HG03354 (cell line): ENCODE results near the gene IRX4.

Experiments
- ATAC-seq: cut with Tn5 transposase; IDR thresholded peaks from one replicate; pipeline ENCODE4 v1.9.1; 2021; ENCODE audit warnings: mild to moderate bottlenecking; ENCODE audit not compliant: unreplicated experiment, poor library complexity, severe bottlenecking

IRX4 gene

DNA sequence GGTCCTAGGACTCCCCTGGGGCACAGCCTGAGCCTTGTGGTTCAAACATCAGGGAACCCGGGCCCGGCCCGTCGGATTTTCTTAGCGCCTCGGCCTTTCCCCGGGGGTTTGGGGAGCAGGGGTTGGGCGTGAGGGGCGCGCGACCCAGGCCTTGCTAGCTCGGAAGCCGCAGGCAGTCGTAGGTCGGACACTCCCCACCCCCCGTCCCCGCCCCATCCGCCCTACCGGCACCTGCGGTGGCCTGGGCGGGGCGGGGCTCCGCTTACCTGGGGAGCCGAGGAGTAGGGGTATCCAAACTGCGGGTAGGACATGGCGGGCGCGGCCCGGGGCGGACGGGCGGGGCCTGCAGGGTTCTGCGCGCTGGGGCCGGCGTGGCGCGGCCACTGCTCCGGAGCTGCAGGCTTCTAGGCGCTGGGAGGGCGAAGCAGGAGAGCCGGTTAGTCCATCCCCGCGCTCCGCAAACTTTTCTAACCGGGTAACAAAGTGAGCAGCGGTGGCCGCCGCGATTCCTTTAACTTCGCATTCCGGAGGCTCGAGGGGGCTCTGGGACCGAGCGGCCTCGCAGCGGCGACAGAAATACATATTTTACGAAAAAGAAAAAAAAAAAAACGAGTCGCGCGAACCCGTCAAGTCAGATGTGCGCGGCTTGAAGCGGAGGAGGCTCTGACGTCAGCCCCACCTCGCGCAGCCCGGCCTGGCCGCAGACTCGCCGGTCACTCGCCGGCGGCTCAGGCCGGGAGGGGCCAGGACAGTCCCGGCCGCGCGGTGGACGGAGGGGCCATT lies at the start of gene IRX4:
TSS of gene IRX4 (minus strand) at position 589 of the 783 bp plus-strand sequence. CDS start at position 311, 278 bp downstream.
- no peak for ATAC-seq

DNA sequence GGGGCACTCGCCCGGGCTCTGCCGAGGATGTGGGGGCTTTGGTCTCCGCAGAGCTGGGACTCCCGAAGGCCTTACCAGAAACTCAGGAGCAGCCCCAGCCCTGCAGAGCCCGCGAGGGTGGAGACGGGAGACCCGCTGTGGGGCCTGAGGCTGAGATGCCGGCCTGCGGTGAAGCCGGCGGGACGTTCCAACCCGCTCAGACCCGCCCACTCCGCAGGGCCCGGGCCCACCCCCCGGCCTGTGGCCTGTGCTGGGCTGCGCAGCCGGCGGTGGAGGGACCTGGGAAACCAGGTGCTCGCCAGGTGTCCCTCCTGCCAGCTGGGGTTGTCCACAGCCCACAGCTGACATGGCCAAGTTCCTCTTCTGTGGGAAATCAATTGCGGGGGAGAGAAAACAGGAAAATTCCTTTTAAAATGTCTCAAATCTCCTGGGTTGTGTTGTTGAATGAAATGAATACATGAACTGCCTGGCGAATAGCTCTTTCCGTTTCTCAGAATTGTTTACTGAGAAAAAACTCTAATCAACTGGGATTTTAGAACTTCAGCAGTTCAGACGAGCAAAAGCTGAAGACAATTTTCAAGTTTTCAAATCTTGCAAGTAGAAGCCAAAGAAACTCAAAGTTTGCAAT lies 49.0 kb upstream of the IRX4 start:
- no peak for ATAC-seq

DNA sequence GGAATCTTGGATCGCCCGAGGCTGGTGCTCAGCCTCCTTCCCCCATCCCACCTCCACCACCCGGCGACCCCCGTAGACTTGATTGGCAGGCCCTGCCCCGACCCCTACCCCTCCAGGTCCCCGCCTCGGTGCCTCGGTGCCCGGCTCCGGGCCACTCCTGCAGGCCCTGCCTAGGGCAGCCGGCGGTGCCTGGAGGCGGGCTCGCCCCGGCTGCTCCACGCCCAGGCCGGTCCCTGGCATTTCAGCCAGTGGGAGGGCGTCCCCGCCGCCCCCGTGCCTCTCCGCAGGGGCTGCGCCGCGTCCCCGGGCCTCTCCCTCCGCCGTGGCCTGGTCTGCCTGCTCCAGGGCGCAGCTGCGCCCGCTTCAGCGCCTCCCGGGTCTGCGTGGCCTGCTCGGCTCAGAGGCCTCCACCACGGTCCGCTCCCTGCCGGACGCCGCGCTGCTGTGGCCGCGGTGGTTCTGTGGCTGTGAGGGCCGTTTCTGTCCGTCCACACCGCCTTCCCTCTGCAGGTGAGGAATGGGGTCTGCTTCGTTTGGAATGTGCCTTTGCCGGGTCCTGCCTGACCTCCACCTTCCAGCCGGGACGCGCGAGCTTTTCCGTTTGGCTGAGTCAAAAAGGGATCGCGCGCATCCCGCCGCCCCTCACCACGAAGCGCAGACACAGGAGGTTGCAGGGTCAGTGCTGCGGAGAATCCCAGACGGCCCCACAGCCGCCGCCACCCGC lies 48.3 kb upstream of the IRX4 start:
- ATAC-seq: no peak

DNA sequence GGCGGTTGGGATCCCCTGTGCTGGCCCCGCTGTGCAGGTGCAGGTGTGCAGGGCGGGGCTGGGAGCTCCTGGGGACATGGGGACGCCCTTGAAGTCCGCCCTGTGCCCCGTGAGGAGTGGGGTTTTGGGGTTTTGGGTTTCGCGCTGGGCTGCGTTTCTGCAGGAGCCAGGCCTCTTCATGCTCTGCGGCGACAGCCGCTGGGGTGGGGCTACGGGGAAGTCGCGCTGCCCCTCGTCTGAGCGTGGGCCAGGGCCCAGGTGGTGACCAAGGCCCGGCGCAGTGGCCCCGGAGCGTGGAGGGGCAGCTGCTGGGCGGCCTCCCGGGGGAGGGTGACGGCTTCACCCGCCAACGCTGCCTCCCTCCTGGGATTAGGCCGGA lies 47.8 kb upstream of the IRX4 start:
- ATAC-seq: no peak

DNA sequence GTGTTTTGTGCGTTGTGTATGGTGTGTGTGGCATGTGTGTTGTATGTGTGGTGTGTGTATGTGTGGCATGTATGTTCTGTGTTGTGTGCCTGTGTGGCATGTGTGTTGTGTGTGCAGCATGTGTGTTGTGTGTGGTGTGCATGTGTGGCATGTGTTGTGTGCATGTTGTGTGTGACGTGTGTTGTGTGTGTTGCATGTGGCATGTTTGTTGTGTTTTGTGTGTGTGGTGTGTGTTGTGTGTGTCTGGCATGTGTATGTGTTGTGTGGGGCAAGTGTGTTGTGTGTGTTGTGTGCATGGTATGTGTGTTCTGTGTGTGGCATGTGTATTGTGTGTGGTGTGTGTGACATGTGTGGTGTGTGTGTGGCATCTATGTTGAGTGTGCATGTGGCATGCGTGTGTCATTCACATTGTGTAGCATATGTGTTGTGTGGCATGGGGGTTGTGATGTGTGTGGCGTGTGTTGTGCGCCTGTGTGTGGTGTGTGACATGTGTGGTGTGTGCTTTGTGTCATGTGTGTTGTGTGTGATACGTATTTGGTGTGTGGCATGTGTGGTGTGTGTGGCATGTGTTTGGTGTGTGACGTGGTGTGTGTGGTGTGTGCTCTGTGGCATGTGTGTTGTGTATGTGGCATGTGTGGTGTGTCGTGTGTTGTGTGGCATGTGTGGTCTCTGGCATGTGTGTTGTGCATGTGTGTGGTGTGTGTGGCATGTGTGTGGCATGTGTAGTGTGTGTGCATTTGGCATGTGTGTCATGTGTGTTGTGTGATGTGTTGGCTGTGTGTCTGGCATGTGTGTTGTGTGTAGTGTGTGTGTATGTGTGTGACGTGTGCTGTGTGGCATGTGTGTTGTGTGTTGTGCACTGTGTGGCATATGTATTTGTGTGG lies 46.6 kb upstream of the IRX4 start:
- ATAC-seq: no peak

DNA sequence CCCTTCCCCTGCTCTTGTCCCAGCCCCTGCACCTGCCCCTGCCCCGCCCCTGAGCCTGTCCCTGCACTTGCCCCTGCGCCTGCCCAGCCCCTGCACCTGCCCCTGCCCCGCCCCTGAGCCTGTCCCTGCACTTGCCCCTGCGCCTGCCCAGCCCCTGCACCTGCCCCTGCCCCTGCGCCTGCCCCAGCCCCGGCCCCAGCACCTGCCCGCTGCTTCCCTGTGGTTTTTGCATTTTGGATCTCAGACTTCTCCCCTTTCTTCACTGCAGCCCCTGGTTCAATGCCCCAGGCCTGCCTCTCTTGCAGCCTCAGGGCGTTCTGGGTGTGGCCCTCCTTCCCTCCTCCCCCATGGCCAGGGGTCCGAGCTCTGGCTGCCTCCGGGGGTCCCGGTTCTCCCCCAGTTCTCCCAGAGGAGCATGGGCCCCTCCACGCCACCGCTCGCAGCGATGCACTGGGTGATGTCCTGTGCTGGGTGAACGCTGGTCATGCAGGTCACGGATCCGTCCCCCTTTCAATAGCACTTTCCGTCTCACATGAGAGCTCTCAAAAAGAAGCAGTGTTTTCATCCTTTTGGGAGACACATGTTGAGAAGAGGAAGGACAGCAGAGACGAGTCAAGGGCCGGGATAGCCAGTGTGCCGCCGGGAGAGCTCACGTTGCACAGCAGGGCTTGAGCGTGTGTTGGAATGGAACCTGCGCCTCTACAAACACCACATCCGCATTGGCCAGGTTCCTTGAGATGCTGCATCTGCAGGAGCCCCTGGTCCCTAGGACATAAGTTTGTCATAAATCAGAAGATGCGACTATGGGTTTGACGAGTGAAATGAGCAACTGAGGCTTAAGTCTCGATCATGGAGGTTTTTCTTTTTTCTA lies 44.0 kb upstream of the IRX4 start:
- no peak for ATAC-seq

DNA sequence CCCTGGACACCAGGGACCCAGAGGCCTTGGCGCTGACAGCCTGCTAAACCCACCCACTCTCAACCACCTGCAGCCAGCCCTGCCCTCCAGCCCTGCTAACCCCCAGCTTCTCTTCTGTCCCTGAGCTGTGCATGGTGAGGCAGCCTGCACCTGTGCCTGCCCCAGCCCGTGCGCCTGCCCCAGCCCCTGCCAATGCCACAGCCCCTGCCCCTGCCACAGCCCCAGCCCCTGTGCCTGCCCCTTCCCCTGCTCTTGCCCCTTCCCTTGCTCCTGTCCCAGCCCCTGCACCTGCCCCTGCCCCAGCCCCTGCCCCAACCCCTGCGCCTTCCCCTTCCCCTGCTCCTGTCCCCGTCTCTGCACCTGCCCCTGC lies 43.3 kb upstream of the IRX4 start:
- no peak for ATAC-seq

DNA sequence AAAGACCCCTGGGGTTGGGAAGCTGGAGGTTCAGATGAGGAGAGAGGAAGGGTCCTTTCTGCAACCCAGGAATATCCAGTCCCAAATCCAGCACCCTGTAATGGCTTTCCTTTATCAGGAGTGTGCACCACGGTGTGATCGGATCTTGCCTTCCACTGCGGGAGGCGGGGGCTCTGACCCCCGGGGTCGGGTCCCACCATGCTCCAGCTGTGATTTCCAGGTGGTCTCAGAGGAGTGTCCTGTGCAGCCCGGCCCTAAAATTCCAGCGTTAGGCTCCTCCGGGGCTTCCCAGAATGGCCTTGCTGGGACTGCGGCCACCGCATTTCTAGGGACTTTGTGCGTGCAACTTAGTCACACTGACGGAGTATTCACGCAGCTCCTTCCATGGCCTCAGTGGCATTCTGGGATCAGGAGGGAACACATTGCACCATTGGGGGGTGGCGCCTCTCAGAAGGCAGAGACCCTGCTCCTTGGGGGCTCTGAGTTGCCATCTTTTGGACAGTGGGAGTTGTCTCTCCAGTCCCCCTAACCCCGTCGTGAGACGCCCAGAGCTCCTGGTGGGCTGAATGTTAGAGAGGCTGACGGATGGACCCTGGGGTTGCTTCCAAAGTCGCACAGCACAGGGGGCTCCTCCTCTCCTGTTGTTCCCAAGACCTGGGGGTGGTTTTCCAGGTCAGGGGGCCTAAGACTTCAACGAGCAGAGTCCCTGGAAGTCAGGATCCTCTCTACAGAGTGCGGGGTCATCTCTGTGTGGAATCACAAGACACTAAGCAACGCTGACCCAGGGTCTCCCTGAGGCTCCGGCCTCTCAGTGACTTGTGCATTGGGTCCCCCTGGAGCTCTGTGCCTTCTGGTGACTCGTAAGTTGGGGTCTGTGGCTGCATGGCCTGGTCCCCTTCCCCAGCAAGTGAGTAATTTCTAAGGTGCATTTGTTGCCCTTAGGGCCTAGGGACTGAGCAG lies 42.7 kb upstream of the IRX4 start:
- ATAC-seq: no peak

DNA sequence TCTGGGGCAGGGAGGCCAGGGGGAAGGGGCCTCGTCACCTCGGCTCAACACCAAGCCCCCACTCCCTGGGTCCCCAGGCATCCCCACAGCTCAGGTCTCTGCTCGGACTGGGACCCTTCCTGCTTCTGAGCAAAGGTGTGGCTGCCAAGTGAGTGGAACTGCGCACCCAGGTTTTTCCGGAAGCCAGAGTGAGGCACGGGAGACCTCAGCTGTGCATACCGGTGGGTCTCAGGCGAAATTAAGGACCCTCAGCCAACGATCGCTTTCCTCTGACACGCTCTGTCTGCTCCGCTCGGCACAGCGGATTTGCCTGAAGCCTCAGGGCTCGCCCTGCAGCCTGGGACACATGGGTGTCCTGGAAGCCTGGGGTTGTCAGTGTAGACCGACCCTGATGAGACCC lies 41.0 kb upstream of the IRX4 start:
- ATAC-seq: no peak

DNA sequence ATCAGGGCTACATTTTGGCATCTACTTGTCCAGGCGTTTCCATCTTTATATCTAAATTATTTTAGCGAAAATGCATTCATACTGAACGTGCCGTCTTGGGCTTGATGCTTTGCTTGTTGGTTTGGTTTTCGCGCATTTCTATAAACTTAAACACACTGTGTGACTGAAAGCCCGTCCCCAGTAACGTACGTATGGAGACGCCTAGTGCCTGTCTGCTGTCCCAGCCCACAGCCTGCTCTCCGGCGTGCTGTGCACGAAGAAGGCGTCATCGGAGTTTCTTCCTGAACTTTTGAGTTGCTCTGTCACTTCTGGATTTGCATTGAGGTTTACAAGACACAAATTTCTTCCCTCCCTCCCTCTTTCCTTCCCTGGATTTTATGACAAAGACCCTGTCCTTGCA lies 40.6 kb upstream of the IRX4 start:
- no peak for ATAC-seq

DNA sequence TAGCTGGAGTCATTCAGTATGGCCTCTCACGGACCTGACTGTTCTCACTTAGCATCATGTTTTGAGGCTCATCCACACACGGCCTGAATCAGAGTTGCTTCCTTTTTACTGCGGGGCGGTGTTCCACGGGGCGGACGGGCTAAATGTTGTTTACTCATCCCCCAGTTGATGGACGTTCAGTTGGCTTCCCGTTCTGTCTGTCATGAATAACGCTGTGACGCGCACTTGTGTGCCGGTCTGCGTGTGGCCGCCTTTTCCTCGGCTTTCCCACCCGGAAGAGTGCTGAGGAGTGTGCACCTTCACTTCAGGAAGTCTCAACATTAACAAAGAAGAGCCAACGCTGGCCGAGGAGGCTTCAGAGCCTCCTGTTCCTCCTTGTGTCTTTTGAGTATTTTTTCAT lies 39.0 kb upstream of the IRX4 start:
- no peak for ATAC-seq

DNA sequence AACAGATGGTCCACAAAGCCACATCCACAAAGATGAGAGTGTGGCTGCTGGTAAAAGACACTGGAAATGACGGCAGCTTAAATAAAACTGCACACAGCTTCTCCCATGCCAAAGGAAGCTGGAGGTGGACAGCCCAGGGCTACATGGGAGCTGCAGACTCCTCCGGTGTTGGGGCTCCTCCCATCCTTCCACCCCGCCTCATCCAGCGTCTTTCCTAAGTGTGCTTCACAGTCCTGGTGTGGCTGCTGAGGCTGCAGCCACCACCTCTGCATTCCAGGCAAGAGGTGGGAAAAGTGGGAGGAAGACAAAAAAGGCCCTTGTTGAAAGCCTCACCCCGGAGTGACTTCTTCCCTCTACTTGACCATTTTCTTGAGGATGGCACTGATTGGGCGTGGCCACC lies 37.0 kb upstream of the IRX4 start:
- no peak for ATAC-seq

DNA sequence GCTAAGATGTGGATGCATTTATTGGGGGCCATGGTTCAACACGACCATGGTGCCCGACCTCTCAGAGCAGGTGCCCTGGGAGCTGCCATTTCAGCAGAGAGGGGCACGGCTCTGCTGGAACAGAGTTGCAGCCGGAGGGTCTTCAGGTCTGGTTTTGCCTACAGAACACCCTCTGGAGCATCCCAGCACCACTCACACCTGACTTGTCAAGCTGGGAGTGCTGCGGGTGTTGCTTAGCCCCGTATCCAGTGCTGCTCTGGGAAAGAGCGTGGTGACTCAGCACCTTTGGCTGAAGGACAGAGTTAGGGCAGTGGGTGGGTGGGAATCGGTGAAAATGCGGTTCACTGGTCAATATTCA lies 36.5 kb upstream of the IRX4 start:
- no peak for ATAC-seq

DNA sequence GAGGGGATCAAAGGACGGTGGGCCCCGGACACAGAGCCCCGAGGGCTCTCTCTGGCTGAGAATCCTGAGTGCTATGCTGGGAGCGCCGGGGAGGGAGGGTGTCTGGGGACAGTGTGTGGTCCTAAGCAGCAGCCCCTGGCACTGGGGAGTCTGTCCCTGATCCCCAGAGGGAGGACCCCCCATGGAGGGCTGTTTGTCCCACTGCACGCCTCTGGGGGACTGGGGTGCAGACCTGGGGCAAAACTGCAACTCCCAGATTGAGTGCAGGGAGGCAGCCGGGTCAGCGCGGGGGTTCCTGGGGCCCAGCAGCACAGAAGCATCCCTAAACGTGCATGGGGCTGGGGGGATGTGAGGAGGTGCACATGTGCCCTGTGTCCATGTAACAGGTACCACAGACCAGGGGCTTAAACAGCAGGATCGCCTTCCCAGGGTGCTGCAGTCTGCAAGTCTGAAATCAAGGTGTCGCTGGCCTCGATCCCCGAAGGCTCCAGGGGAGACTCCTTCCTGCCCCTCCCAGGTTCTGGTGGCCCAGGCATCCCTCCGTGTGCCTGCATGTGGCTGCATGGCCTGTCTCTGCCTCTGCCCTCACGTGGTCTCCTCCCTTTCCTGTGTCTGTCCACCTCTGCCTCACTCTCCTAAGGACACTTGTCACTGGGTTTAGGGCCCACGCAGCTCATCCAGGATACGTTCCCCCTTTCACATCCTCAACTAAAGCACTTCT lies 35.9 kb upstream of the IRX4 start:
- ATAC-seq: no peak

DNA sequence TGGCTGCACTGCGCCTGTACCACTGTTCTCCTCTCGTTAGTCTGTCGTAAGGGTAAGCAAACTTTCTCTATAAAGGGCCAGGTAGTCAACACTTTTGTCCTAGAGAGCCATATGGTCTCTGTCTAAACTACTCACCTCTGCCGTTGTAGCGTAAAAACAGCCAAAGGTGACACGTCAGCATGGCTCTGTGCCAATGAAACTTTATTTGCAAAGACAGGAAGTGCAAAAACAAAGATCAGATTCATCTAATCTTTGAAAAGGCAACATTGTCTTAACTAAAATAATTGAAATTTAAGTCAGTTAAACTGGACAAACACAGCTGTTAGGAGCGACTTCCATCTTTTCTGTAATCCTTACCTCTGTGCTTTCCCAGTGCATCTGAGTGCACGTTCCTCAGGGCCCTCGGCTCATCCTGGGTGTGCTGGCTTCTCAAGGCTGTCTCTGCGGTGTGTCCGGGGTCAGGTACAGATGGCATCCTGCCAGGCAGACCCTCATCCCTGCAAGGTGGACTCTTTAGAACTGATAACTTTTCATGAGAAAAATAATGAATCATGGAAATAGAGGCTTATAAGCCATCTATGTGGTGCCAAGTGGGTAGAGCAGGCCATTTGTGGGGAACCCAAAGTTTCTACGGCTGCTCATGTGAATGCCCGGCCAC lies 35.2 kb upstream of the IRX4 start:
- no peak for ATAC-seq

DNA sequence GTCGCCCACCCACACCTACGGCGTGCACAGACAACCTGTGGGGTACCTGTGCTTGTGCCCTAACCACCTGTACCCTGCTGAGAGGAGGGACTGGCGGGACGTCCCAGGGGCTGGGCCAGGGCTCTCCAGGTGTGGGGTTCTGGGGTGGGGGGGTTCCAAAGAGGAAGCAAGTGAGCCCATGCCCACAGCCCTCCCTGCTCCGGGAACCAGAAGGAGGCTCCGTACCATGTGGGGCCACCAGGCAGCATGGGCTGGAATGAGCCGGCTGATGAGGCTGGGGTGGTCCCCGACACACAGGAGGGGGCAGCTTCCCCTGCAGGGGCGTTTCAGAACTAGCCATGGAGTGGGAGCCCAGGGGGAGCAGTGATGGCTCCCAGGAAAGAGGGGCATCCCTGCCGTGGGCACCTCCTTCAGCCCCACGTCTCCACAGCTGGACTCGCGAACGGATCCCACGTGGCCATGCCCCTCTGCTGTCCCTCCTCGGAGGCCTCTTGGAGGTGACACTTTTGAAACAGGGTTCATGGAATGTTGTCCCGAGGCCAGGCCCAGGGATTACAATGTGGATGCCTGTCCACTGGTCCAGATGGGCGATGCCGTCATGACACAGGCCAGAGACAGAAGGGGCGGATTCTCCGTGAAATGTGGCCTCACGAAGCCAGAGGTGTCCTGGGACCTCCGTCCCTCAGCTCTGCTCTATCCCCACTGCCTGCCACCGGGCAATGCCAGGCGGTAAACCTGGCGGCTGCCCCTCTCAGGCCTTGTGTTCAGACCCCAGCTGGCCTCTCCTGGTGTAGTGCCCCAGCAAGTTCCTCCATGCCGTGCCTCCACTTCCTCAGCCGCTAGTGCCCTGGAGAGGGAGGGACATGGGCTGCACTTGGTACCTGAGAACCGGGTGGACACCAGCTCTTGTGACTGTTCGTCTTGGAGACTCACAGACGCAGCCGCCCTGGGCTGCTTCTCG lies 33.6 kb upstream of the IRX4 start:
- no peak for ATAC-seq
